ENCODE data around the gene MRPL57. TPM values are rescaled to one million over a fixed set of nuclear protein-coding genes. Genes with fewer than 3 reads are reported as not detected.
"Not testable (repeated sequence)": the region's sequence is repeated elsewhere in the genome, so short reads cannot be mapped to it uniquely, and the experiment has no call there.

The MRPL57 gene
- total RNA-seq, 1 donor from 2014 or later = 11.8 TPM

GRCh38 chr13:21216332-21216731, 39.9 kb downstream of the MRPL57 start:
- H3K4me1 Mint-ChIP-seq (ENCODE audit: low read depth, unreplicated experiment) = no peaks in the 10 kb centered on the region
- no peaks in the 10 kb centered on the region for H3K36me3 Mint-ChIP-seq (ENCODE audit: unreplicated experiment)
- no peak for DNase-seq
- H3K4me3 Mint-ChIP-seq (ENCODE audit: unreplicated experiment) = no peak overlapping the region
- peaks cover 1% of the 10 kb centered on the region for H3K27me3 Mint-ChIP-seq (ENCODE audit: unreplicated experiment)
- H3K27ac Mint-ChIP-seq (ENCODE audit: unreplicated experiment) = no peak overlapping the region
- TF ChIP-seq, protein P1, sequence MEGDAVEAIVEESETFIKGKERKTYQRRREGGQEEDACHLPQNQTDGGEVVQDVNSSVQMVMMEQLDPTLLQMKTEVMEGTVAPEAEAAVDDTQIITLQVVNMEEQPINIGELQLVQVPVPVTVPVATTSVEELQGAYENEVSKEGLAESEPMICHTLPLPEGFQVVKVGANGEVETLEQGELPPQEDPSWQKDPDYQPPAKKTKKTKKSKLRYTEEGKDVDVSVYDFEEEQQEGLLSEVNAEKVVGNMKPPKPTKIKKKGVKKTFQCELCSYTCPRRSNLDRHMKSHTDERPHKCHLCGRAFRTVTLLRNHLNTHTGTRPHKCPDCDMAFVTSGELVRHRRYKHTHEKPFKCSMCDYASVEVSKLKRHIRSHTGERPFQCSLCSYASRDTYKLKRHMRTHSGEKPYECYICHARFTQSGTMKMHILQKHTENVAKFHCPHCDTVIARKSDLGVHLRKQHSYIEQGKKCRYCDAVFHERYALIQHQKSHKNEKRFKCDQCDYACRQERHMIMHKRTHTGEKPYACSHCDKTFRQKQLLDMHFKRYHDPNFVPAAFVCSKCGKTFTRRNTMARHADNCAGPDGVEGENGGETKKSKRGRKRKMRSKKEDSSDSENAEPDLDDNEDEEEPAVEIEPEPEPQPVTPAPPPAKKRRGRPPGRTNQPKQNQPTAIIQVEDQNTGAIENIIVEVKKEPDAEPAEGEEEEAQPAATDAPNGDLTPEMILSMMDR (IDR thresholded peaks at IDR 0.05; ENCODE audit: partially characterized antibody, unreplicated experiment) = no peak
- peaks cover 9% of the 10 kb centered on the region for H3K9me3 Mint-ChIP-seq (ENCODE audit: unreplicated experiment)

DNA sequence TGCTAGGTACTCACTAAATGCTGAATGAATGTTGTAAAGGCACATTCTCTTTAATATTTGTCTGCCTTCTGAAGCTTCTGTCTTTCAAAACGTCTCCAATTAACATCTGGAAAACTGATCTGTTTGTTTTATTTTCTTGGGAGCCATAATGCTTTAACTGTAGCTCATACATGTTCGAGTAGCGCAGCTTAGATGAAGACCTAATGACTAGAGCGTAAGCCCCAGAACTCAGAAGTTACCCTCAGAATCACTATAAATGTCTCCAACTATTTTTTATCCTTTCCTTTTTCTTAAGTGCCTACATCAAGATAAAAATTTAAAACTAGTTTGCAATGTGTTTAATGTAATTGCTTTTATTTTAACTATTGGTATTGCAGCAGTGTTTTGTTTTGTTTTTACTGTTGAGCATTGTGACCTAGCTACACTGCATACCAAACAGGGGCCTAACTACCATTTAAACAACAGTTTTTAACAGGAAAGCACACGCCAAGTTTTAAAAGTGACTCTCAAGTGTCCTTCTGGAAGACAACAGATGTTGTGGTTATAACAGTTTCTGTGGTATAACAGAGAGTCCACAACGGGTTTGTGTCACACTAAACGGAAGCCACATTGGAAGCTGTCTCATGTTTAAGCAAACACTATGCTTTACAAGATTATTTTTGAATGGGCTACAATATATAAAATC, 42.0 kb downstream of the MRPL57 start:
- no peak for DNase-seq
- Mint-ChIP-seq H3K9me3 (ENCODE audit: unreplicated experiment) (no peaks in the 10 kb centered on the region), H3K27ac (ENCODE audit: unreplicated experiment) (no peak overlapping the region), H3K36me3 (ENCODE audit: unreplicated experiment) (no peaks in the 10 kb centered on the region), H3K4me3 (ENCODE audit: unreplicated experiment) (no peak overlapping the region), H3K4me1 (ENCODE audit: low read depth, unreplicated experiment) (no peaks in the 10 kb centered on the region), H3K27me3 (ENCODE audit: unreplicated experiment) (peaks cover 1% of the 10 kb centered on the region)
- TF ChIP-seq, protein P1 (IDR thresholded peaks at IDR 0.05; ENCODE audit: partially characterized antibody, unreplicated experiment) = no peak

DNA sequence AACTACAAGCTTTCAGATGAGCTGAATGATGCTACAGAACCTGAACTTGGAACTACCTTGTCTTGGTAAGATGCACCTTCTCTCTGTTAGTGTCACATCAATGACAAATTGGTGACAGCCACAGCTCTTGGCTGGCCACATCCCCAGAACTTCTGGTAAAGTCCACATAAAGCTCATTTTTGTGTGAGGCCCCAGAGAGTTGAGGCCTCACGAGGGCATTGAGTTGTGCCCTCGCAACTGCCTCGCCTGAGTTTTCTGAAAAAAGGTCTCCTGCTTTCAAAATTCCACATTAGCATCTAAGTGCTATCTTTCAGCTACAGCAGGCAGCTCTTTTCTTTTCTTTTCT, 42.6 kb downstream of the MRPL57 start:
- Mint-ChIP-seq H3K9me3 (ENCODE audit: unreplicated experiment) (no peaks in the 10 kb centered on the region), H3K4me3 (ENCODE audit: unreplicated experiment) (no peak overlapping the region), H3K27ac (ENCODE audit: unreplicated experiment) (no peak overlapping the region), H3K36me3 (ENCODE audit: unreplicated experiment) (no peaks in the 10 kb centered on the region), H3K4me1 (ENCODE audit: low read depth, unreplicated experiment) (no peaks in the 10 kb centered on the region), H3K27me3 (ENCODE audit: unreplicated experiment) (peaks cover 1% of the 10 kb centered on the region)
- DNase-seq = no peak
- TF ChIP-seq, protein P1 (IDR thresholded peaks at IDR 0.05; ENCODE audit: partially characterized antibody, unreplicated experiment) = no peak

- H3K4me3 Mint-ChIP-seq (ENCODE audit: unreplicated experiment); DNase-seq; H3K4me1 Mint-ChIP-seq (ENCODE audit: low read depth, unreplicated experiment); H3K9me3 Mint-ChIP-seq (ENCODE audit: unreplicated experiment); H3K27me3 Mint-ChIP-seq (ENCODE audit: unreplicated experiment); H3K27ac Mint-ChIP-seq (ENCODE audit: unreplicated experiment); H3K36me3 Mint-ChIP-seq (ENCODE audit: unreplicated experiment): not testable (repeated sequence)
Observed at GRCh38 chr13:21219716-21220115, 43.3 kb downstream of the MRPL57 start.

DNA sequence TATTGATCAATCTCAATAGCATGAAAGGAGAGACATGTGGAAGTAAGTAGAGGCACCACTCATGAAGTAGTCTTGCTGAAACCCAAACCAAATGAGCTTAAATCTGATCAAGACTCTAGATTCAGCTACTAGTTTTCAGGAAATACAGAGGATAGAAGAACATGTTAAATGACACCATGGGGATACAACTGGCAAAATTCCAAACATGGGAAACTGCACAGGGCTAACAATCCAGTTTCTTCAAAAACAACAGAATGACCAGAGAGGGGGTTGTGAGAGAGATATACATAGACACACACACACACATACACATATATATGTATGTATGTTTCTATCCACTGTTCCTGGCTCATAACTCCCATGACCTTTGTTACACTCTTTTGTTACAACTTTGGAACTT, 44.8 kb downstream of the MRPL57 start:
- Mint-ChIP-seq H3K4me3 (ENCODE audit: unreplicated experiment) (no peak overlapping the region), H3K36me3 (ENCODE audit: unreplicated experiment) (no peaks in the 10 kb centered on the region), H3K27me3 (ENCODE audit: unreplicated experiment) (no peaks in the 10 kb centered on the region), H3K4me1 (ENCODE audit: low read depth, unreplicated experiment) (no peaks in the 10 kb centered on the region), H3K9me3 (ENCODE audit: unreplicated experiment) (no peaks in the 10 kb centered on the region), H3K27ac (ENCODE audit: unreplicated experiment) (no peak overlapping the region)
- DNase-seq = no peak
- TF ChIP-seq, protein P1 (IDR thresholded peaks at IDR 0.05; ENCODE audit: partially characterized antibody, unreplicated experiment) = no peak

All from glutamatergic neuron (in vitro differentiated cells).